Tibial nerve (tissue), 4 donors: ENCODE measurements around the gene PTGFRN.

Experiments
- CTCF ChIP-seq, 5 experiments: fragments of 200-600 bp in 3 of 5; fragments of 450-650 bp in 2 of 5; sonication (generic) in 3 of 5; IDR thresholded peaks; one replicate each; pipeline ENCODE4 v1.5.1; 2016 to 2019; ENCODE audit warnings: antibody characterized with exemption in 5 of 5, mild to moderate bottlenecking in 3 of 5, moderate library complexity in 2 of 5
- EP300 ChIP-seq, 2 donors: sonication (generic); formaldehyde crosslinking; IDR thresholded peaks; one replicate each; pipeline ENCODE4 v1.6.1; 2017; ENCODE audit warnings: antibody characterized with exemption in 2 of 2, mild to moderate bottlenecking in 1 of 2

GRCh38 chr1:116899529-116899928, 10.2 kb upstream of the PTGFRN start:
- TF ChIP-seq EP300 (IDR thresholded peaks at IDR 0.05), result no peak
- no peak for TF ChIP-seq CTCF (IDR thresholded peaks at IDR 0.05)
